ENCODE data around the gene PPA1. TPM values are rescaled to one million over a fixed set of nuclear protein-coding genes. Genes with fewer than 3 reads are reported as not detected.
"Not testable (repeated sequence)": the region's sequence is repeated elsewhere in the genome, so short reads cannot be mapped to it uniquely, and the experiment has no call there.

PPA1 gene
- total RNA-seq, result 149 and 152 TPM in 2 replicates
- polyA plus RNA-seq (2012), result 65.4 TPM

DNA sequence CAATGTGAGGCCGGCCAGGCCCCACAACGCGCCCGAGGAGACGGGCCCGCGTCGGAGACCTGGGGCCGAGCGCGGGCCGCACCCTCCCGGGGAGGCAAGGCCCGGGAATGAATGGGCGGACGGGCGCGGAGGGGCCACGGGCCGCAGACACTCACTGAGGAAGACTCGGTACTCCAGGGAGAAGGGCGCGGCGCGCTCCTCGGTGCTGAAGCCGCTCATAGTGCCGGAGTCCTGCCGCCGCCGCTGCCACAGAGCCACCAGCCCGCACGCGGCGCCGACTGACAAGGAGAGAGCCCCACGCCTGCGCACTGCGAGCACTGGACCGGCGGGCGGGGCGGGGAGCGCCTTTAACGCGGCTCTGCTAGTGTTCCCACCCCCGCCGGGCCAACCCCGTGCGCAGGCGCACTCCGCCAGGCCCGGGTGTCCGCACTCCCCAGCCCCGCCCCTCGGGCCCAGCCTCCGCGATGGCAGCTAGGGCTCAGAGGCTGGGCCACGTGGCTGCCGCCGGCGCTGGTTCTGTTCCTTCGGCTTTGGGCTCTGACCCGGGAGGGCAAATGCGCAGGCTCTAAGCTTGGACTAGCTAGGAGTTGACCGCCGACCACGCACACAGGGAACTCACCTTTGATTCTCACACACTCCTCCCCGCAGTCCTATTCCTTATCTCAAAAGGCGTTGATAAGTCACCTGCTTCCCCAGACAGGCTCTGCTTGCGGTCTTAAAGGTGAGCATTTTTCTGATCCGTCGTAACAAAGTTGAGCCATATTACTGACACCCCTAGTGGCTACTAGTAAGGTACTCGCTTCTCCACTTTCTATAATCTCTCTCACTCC is at the start of gene PPA1:
TSS of gene PPA1 (minus strand) at position 321 of the 830 bp plus-strand sequence. CDS start at position 219, 102 bp downstream.
- DNase-seq (ENCODE audit: low read depth), result peak; percentile 97

DNA sequence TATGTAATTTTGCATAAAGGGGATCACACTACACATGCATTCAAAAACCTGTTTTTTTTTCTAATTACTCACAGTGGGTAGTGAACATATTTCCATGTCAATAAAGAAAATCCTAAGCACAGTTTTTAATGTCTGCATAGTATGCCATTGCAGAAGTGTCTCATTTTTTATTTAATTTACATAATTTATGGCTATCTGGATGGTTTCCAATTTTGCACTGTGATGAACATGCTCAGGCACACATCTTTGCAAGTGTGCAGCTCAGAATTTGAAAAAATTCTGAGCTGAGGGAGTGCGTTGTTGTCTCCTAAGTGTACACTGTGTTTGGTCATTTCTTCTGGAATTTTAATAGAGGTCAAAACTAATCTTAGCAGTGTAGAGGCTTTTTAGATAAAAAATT is 48.4 kb upstream of the PPA1 start:
- no peak for DNase-seq (ENCODE audit: low read depth)

DNA sequence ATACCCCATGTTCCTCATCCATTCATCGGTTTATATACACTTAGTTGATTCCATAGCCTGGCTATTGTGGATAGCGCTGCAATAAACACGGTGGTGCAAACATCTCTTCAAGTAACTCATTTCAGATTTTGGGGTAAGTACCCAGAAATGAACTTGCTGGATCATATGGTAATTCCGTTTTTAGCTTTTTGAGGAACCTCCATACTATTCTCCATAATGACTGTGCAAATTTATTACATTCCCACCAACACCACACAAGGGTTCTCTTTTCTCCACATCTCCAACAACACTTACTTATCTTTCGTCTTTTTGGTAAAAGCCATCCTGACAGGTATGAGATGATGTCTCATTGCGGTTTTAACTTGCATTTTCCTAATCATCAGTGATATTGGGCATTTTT is 46.9 kb upstream of the PPA1 start:
- no peak for DNase-seq (ENCODE audit: low read depth)

DNA sequence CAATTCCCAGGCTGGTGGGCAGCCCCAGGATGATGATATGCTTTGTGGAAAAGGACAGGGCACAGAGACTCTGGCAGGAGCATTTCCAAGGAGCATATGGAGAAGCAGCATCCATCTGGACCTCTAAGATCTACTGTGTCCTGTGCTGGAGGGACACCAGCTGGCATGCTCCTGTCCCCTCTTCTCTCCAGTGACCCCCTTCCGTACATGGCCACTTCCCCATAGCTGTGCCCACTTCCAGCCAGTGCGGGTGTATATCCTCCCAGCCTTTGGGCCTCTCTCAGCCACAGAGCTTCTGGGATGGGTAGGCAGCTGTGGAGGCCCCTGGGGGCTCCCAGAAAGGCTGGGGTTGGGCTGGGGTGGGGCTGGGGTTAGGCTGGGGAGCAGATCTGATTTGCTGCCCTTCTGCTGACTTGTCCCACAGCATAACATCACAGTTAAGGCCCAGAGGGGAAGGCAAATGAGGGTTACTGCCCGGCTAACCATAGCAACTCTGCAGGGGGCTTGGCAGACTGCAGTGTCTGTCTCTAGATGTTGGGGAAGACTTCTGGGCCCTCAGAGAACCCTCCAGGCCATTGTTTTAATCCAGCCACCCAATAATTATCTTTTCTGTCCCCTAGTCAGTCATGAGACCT is 44.3 kb upstream of the PPA1 start:
- no peak for DNase-seq (ENCODE audit: low read depth)

DNA sequence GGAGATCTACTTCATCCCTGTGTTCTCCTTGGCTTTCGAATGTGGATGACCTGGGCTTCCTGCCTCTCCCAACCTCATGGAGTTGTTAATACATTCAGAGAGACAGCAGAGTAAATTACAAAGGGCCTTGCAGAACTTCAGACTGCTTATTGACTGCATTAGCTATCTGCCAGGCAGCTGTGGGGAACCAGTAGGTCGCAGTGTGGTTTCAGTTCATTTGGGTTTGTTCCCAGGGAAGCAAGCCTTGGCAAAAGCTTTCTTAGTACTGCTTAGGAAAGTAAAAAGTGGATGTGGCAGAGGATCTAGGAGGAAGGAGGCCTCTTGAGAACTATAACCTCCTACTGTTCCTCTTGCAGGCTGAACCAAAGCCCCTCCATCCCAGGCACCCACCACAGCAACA is 41.4 kb upstream of the PPA1 start:
- DNase-seq (ENCODE audit: low read depth), result peak; percentile 78

DNA sequence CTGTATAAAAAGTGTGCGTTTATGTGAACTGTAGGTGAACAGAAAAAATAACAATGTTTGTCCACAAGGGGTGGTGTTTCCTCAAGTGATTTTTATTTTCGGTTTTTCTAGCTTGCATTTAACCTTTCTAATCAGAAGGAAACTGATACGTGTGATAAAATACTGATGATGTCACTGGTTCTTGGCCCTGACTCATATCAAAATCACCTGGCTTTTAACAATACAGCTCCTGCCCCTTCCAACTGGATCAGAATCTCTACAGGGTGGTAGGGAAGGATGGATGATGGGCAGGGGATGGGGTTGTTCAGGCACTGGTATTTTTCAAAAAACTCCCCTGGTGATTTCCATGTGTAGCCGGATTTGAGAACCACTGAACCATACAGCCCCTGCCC is 39.7 kb upstream of the PPA1 start:
- no peak for DNase-seq (ENCODE audit: low read depth)

DNA sequence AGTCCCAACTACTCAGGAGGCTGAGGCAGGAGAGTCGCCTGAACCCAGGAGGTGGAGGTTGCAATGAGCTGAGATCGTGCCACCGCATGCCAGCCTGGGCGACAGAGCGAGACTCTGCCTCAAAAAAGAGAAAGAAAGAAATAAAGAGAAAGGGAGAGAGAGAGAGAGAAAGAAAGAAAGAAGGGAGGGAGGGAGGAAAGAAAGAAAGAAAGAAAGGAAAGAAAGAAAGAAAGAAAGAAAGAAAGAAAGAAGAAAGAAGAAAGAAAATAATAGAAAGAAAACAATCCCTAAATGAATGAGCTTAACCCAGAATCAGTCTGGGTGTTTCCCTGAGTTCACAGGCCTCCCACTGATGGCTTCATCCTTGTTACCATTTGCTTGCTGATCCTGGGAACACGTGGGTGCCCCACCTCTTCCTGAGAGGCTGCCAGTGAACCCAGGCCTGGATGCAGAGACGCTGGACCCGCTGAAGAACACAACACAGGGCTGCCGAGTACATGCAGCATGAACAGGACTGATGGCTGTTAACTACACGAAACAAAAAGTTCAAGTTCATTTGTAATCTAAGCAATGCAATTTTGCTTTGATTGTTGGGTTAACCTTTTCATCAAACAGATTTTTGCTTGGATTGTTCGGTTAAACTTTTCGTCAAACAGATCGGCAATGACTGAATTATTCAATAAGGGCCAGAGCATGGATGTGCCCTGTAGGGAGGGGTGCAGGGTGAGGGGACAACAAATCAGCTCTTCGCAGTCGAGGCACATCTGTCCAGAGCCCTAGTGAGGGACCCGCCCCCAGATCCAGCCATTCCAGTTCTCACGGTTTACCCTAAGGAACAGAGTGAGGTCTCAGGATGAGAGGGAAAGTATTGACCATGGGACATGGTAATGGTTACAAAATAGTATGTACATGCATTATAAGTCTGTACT is 39.0 kb upstream of the PPA1 start:
- no peak for DNase-seq (ENCODE audit: low read depth)

DNA sequence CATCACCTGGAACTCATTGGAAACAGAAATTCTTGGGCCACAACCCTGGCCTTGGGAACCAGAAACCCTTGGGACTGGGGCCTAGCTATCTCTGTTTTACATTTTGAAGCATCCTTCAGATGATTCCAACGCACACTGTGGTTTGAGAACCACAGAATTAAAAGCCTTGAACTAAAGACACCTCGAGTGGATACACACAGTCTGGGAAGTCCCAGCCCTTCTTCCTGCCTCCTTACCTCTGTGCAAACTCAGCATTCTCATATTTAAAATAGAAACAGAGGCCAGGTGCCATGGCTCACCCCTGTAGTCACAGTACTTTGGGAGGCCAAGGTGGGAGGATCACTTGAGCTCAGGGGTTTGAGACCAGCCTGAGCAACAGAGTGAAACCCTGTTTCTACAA is 37.7 kb upstream of the PPA1 start:
- no peak for DNase-seq (ENCODE audit: low read depth)

DNA sequence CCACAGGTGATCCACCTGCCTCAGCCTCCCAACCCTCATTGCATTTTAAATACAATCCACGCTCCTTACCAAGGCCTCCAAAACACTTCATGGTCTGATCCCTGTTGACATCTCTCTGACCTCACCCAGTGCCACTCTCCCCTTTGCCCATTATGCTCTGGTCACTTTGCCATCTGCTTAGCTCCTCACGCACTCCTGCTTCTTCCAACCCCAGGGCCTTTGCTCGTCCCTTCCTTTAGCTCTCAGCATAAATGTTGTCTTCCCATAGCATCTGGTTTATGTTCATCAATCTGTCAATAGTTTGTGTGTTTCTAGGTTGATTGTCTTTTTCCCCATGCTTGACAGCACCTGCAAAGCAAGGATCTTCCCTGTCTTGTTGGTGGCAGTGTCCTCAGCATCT is 36.5 kb upstream of the PPA1 start:
- DNase-seq (ENCODE audit: low read depth), result no peak

DNA sequence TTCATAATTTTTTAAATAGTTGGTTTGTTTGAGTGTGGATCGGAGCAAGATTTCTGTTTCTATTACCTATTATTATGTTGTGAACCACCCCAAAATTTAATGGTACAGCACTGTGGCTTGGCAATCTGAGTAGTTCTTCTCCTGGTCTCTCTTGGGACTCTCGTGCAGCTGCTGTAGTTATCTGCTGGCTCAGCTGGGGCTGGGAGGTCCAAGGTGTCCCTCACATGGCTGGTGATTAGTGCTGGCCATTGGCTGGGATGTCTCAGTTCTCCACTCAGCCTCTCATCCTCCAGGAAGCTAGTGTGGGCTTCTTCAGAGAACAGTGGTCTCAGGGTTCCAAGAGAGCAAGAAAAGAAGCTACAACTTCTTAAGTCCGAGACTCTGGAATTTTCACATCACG is 35.1 kb upstream of the PPA1 start:
- DNase-seq (ENCODE audit: low read depth), result peak; percentile 42

DNA sequence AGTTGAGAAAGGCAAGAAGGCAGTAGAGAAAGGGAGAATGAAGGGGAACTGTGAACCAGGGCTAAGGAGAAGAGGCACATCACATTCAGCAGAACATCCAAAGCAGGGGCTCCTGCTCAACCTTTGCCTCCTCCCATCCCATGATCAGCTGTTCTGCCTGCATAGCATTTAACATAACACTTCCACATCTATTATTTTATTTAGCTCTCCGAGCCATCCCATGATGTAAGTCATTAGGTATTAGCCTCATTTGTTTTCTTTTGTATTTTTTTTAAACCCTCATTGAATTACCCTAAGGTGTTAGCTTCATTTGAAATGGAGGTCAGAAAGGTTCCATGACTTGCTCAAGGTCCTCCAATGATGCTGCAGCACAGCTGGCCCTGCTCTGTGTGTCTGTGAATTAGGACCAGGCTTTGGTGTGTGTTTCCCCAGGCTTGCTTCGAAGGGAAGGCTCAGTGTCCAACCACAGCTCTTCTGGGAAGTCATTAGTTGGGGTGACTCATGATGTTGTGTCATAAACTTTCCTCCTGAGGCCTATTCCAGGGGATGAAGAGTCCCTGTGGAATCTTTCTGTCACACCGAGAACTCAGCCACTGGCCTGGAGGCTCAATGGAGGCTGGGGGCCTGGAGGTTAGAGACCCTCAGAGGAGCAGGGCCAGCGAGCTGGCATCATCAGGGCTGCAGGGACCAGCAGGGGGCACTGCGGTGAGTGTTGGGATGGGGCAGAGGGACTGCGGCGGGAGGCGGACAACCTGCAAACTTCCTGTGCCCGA is 34.1 kb upstream of the PPA1 start:
- peak; percentile 93 for DNase-seq (ENCODE audit: low read depth)

DNA sequence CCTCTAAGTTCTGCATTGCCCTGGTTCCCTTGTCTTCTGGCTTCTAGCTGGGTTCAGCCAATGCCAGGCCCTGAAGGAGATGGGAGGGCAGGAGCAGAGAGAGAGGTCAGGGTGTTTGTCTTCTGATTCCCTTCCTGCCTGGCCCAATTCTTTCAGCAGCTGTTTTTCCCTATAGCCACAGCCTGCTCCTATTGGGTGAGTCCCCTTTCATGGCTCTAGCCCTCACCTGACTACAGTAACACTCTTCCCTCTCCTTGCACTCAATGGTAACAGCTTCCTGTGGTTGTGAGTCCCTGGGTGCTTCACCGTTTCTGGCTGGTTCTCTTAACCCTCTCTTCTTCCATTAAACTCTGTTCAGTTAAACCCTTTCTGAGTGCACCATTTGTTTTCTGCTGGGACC is 33.5 kb upstream of the PPA1 start:
- no peak for DNase-seq (ENCODE audit: low read depth)

DNA sequence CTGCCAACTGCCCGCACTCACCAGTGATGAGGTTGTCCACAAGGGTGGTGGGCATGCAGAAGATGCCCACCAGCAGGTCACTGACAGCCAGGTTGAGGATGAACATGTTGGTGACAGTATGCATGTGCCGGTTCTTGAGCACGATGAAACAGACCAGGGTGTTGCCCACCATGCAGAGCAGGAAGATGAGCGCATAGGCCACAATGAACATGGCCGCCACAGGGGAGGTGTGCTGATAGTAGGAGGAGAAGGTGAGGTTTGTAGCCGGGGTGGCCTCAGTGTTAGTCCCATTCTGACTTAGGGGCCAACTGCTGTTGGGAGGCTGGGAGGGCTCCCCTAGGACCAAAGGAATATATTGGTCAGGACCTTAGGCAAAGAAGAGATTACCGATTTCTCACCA is 32.8 kb upstream of the PPA1 start:
- no peak for DNase-seq (ENCODE audit: low read depth)

DNA sequence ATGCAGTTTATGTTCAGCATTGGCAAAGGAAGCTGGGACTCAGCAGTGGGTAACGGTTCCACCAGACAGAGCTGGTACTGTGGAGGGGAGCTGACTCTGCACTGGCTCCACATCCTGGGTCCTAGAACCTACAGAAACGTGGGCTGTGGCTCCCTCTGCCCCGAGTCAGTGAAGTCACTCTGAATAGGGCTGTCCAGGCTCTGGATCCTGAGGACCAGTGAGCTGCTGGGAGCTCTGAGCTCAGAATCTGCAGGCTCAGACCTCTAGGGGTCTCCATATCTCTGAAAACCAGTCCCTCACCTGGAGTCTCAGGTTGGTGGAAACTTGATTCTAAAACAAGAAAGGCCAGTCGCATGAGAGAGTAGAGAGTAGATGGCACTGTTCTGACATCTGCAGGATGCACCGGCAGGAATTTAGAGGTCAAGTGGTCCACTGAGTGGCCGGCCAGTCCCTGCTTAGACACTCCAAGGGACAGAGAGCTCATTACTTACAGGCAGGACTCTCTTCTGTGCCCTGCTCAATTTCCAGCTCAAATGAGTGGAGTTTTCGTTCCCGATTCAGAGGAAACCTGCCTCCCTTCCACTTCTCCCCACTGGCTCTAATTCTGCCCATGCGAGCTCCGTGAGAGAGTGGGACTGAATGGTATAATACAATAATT is 31.9 kb upstream of the PPA1 start:
- DNase-seq (ENCODE audit: low read depth), result no peak

DNA sequence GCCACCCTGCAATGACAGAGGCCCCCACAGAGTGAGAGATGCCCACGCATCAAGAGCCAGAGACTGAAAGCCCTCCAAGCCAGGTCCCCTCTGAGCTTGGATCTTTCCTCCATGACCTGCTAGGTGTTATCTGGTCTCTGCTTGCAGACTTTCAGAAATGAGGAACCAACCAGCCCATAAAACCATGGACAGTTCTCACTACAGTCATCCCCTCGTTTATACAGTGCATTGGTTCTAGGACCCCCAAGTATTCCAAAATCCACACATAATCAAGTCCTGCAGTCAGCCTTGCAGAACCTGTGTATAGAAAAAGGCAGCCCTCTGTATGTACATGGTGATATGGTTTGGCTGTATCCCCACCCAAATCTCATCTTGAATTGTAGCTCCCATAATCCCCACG is 27.5 kb upstream of the PPA1 start:
- no peak for DNase-seq (ENCODE audit: low read depth)

DNA sequence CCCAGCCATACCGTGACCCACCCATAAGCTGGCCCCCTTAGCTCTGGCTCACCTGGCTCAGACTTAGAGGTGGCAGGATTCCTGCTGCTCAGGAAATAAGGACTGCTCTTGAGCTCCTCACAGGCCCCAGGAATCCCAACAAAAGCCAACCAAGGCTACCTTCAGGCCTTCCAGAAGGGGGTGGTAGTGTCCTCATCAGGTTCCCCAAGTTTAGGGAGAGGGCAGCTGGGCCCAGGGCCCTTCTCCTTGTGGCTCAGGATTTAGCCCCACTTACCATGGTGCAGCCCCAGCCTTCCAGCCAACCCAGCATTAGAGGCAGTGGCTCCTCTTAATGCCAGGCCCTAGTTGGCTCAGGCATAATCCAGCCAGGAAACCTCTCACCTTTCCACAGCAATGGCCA is 27.0 kb upstream of the PPA1 start:
- no peak for DNase-seq (ENCODE audit: low read depth)

DNA sequence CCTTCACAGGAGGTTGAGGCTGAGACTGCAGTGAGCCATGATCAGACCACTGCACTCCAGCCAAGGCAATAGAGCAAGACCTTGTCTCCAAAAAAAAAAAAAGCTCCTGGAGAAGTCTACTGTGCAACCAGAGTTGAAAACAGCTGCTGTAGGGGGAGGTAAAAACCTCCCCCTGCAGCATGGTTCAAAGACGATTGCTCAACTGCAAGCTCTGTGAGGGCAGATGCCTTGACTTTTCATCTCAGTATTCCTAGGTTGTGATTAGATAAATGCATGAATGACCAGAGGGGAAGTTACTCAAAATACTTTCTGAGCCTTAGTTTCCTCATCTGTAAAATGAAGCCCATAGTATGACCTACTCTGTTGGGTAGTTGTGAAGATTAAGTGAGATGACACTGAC is 25.0 kb upstream of the PPA1 start:
- DNase-seq (ENCODE audit: low read depth), result no peak

DNA sequence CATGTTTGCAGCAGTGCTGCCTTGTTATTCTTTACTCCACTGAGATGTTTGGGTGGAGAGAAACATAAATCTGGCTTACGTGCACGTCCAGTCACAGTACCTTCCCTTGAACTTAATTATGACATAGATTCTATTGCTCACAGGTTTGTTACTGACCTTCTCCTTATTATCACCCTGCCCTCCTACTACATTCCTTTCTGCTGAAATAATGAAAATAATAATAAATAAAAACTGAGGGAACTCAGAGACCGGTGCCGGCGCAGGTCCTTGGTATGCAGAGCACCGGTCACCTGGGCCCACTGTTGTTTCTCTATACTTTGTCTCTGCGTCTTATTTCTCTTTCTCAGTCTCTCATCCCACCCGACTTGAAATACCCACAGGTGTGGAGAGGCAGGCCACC is 24.6 kb upstream of the PPA1 start:
- not testable (repeated sequence) for DNase-seq (ENCODE audit: low read depth)

DNA sequence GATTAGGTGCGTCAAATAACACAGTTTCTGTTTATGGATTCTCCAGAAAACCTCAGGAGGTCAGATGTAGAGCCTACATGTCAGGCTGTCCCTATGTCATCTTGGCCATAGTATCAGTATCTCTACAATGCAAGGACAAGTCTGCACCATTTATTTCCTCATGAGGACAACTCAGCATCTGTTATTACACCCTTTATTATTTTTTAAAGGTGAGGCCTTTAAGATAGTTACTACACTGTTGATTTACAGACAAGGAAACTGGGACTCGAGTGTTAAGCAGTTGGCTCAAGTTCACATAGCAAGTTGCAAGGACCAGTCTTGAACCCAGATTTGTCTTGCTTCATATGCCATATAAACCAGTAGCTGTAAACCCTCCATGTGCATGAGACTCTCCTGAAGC is 23.2 kb upstream of the PPA1 start:
- no peak for DNase-seq (ENCODE audit: low read depth)
